ENCODE results near the gene LMCD1.
"Not testable (repeated sequence)": the region's sequence is repeated elsewhere in the genome, so short reads cannot be mapped to it uniquely, and the experiment has no call there.

The LMCD1 gene

DNA sequence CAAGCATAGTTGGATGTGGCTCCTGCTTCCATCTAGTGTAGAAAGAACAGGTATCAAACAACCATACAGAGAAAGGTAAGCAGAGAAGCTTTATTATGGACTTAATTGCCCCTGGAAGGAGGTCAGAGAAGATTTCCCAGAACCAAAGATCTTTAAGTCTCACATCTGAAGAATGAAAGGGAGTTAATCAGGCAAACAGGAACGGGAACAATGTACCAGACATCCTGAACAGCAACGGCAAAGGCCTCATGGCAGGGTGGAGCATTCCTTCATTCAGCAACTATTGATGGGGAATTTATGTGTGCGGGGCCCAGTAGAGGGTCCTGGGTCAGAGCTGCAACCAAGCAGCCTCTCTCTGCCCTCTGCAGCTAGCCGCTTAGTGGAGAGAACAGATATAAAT is 61.5 kb downstream of the LMCD1 start:
- DNase-seq, result no peak

DNA sequence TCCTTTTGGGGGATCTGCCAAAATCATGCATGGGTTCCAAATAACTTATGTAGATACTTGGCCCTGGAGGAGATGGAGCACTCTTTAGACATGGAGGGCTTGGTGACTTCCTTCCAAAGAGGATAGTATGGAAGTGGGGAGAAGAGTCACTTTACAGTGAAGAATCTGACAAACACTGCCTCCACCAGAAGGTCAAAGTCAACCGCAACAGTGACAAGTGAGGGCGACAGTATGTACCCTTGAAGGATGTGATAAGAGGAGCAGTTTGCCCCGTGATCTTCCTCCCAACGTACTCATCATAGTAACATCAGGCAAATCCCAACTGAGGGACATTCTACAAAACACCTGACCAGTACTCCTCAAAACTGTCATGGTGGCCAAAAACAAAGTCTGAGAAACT is 62.0 kb downstream of the LMCD1 start:
- no peak for DNase-seq

- DNase-seq, result no peak
Measured at GRCh38 chr3:8565376-8565775, 63.8 kb downstream of the LMCD1 start.

- DNase-seq, result no peak
Measured at GRCh38 chr3:8567784-8568575, 66.4 kb downstream of the LMCD1 start.

- DNase-seq, result no peak
Measured at GRCh38 chr3:8571256-8571655, 69.6 kb downstream of the LMCD1 start.

GRCh38 chr3:8573342-8573926 is 71.8 kb downstream of the LMCD1 start:
- DNase-seq, result no peak

GRCh38 chr3:8574040-8574669 is 72.5 kb downstream of the LMCD1 start:
- DNase-seq, result no peak

DNA sequence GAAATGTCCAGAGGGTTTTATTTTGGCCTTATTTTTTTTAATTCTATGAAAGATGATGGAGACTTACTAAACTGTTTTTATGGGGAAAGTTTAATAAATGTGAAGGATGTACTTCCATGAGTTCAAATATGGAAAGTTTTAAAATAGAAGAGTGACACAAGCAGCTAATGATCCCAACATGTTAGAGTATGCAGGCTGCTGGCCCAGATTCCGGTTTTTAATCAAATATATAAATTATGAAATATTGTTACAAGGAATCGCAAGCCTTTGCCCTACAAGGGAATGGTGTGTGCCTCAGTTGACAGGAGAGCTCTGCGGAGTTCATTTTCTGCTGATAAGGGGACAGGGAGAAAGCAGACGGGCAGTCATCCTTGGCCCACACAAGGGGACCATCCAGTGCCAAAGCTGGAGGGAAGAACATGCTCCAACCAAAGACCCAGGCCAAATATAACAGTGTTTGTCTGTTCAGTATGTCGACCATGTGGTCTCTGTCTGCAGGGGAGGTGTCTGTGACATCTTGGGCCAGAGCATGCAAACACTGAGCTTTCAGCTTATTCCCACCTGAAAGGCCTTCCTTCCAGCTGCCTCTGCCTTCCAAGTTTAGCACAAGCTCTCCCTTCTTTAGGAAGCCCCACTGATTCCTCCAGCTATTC is 73.2 kb downstream of the LMCD1 start:
- DNase-seq, result no peak

DNA sequence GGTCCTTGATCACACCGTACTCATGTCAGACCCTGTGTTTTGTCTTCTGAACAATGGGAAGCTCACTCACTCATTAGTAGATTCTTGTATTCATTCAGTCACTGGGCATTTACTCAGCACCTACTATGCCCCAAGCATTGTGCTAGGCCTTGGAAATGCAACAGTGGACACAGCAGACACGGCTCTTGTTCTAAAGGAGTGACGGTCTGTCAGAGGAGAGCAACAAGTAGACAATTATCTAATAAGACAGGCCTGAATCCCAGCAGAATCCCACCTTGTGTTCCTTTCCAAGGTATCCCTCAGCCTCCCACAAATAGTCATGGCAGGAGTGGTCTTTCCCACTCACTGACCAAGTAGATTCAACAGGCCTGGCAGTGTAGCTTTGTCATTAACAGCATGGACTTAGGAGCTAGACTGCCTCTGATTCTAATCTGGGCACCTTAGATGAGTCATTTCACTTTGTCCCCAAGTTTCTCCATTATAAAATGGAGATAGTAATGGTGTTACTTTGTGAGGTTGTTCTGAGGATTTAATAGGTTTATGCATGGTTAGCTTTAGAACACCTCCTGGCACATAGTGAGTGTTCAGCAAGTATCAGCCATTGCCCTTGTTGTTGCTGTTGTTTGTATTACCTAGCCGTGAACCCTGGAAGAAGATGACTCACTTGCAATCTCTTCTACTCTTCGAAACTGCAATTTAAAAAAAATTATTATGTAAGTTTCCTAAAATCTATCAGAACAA is 73.9 kb downstream of the LMCD1 start:
- DNase-seq, result no peak

DNA sequence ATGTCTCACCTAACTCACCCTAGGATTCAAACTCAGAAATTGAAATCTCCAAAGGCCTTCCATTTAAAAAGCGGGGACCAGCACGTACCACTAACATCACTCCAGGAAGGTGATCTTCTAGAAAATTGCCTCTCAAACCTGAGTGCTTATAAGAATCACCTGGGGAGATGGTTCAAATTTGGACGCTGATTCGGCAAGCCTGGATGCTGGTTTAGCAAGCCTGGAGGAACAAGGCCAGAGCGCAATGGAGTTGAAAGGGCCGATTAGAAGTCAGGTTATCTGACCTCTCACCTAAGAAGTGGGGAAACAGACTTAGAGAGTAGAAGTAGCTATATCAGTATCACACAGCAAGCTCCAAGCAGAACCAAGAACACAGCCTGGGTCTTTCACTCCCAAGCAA is 74.8 kb downstream of the LMCD1 start:
- DNase-seq, result no peak

DNA sequence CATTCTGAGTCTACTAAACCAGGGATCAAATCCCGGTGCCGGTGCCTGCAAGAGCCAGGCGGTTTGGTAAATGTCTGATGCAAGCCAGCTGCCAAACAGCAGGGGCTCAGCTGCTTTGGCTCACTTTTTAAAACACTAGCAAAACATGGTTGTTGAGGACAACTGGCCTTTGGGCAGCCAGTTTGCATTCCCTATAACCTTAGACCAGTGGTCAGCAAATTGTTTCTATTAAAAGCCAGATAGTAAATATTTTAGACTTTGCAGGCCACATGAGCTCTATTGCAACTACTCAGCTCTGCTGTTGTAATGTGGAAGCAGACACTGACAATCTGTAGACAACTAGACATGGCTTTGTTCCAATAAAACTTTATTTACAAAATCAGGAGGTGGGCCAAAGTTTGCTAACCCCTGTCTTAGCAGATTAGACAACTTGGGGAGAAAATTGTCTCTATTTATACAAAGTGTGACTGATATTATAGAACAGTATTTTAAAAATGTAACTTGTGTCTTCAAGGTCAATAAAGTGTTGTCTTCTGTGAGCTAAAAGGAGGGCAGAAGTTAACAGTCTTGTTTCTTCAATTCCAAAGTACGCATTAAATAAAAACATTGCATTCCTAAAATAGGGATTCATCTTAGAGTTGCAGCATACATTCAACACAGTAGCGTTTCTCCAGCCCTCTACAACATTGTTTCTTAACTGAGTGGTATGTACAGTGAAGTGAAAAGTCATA is 75.4 kb downstream of the LMCD1 start:
- DNase-seq, result no peak

- DNase-seq, result no peak
Measured at GRCh38 chr3:8578282-8578681, 76.7 kb downstream of the LMCD1 start.

GRCh38 chr3:8579096-8579495 is 77.5 kb downstream of the LMCD1 start:
- DNase-seq, result no peak

DNA sequence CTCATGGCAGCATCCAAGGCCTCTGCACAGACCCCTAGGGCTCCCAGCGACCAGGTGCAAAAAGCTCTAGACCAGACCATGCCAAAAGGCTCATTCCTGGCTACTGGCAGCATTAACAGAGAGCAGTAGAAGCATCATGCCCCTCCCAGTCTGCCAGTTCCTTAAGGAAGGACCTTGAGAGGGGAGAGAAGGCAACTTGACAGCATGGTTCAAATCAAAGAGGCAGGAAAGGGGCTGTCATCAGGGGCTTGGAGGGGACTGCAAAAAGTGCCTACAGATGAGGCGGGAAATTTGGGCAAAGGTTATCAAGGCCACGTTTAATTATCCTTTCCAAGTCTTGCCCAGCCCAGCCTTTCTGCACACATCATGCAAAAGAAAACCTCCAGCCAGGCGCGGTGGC is 78.3 kb downstream of the LMCD1 start:
- DNase-seq, result no peak

- not testable (repeated sequence) for DNase-seq
Measured at GRCh38 chr3:8580434-8580833, 78.8 kb downstream of the LMCD1 start.

GRCh38 chr3:8581373-8581772 is 79.8 kb downstream of the LMCD1 start:
- DNase-seq, result no peak

- DNase-seq, result no peak
Measured at GRCh38 chr3:8581806-8582445, 80.3 kb downstream of the LMCD1 start.

DNA sequence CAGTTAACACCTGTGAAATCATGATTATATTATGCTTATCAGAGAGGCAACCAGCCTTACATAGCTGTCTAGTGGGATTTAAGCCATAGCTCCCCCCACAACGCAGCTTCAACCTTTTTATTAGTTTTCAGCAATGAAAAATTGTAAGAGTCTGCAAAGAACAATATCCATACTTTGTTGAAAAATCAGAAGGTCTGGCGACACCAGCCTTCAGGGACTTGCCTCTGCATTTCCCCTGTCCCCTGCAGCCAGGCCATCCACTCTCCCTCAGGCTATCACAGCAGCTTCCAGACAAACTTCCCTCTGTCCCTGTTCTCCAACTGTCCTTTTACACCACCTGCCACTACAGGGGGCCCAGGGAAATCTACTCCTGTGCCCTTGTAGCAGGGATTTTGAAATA is 83.0 kb downstream of the LMCD1 start:
- DNase-seq, result no peak

DNA sequence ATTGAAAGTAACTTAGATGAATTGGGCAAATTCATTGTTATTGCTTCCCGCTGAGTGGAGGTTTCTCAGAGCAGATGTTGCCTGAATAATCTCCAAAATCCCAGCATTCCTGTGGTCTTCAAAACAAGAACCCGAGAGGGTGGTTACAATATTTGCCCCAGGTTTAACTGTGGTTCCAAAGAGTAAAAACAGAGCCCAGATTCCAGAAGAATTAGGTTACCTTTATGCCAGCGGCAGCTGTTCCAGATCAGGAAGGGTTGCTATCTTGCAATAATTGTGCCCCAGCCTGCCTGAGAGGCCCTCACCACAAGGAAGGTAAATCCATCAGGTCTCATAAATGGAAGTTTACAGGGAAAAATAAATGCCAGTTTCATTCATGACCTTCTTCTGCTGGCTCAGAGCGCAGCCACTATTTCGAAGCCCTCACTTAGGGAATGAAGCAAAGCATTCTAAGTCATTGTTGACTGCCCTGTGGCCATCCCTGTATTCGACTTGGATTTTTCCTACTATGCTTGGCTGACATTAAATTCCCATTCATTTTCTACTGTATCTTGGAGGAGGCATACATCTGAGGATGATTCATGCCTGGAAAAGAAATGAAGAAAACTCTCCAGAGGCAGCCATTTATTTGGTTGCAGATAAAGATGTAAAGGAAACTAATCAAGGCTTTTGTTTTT is 88.4 kb downstream of the LMCD1 start:
- DNase-seq, result no peak

GRCh38 chr3:8593021-8593827 is 91.6 kb downstream of the LMCD1 start:
- DNase-seq, result no peak

All from activated T-cell treated with anti-CD3 and anti-CD28 coated beads for 4 hours (primary cell).